Gastrocnemius medialis (tissue), 4 donors: ENCODE data around the gene PBX1. TPM values are rescaled to one million over a fixed set of nuclear protein-coding genes. Genes with fewer than 3 reads are reported as not detected.

Experiments used
- ATAC-seq, 2 donors: fragments of 150-250 bp; one replicate each; pipeline ENCODE4 v1.9.1; 2016
- DNase-seq, 2 donors: peaks; one replicate each; pipeline ENCODE4 v3.0.0-alpha.2; 2019
- H3K27ac ChIP-seq, 4 donors: fragments of 200-600 bp; sonication (generic); 1 replicate in 1 of 4; 2 replicates in 3 of 4; pipeline ENCODE4 v1.5.1; 2016 to 2018; ENCODE audit warnings: mild to moderate bottlenecking in 2 of 4, moderate library complexity in 1 of 4
- H3K27me3 ChIP-seq, 3 donors: fragments of 200-600 bp; sonication (generic) in 2 of 3; 1 replicate in 1 of 3; 2 replicates in 2 of 3; pipeline versions ENCODE4 v1.5.1 to v1.6.0; 2016 to 2019; ENCODE audit warnings: mild to moderate bottlenecking in 1 of 3, moderate library complexity in 1 of 3
- H3K36me3 ChIP-seq, 2 donors: fragments of 200-600 bp; sonication (generic) in 1 of 2; one replicate each; pipeline ENCODE4 v1.5.1; 2017 to 2018
- H3K4me1 ChIP-seq, 2 donors: fragments of 200-600 bp; sonication (generic) in 1 of 2; one replicate each; pipeline ENCODE4 v1.5.1; 2016 to 2017; ENCODE audit warnings: mild to moderate bottlenecking in 2 of 2
- H3K4me3 ChIP-seq, 4 donors: fragments of 200-600 bp; sonication (generic) in 3 of 4; 1 replicate in 1 of 4; 2 replicates in 3 of 4; pipeline ENCODE4 v1.5.1; 2016 to 2019; ENCODE audit warnings: mild to moderate bottlenecking in 2 of 4
- H3K9me3 ChIP-seq, 3 donors: fragments of 200-600 bp; sonication (generic) in 2 of 3; 1 replicate in 1 of 3; 2 replicates in 2 of 3; pipeline ENCODE4 v1.5.1; 2016 to 2019
- POLR2A ChIP-seq, 2 donors: fragments of 450-650 bp; IDR thresholded peaks; one replicate each; pipeline ENCODE4 v1.6.1; 2017; ENCODE audit warnings: antibody characterized with exemption in 2 of 2, mild to moderate bottlenecking in 2 of 2, moderate library complexity in 2 of 2
- in situ Hi-C, 4 donors: fragments of 200-750 bp; cut with MboI; loops; one replicate each; pipeline versions ENCODE4 v1.15.0 to v1.8.0; 2017; ENCODE audit warnings: low sequenced_read_pairs in 4 of 4
- intact Hi-C: fragments of 100-400 bp; cut with DNase I; formaldehyde crosslinking; loops from one replicate; pipeline ENCODE4 v1.15.1; 2023; ENCODE audit warnings: low total_unique reads
- total RNA-seq, 4 donors: library from RNA; depleted of rRNA; stranded (reverse); fragments of >200 nt; gene quantifications; one replicate each; pipeline versions ENCODE4 v1.1.0 to v1.2.3, GENCODE V29; 2016
- TF ChIP-seq, protein P1 (sequence below), 5 experiments: fragments of 450-650 bp in 3 of 5; fragments of 200-600 bp in 2 of 5; sonication (generic) in 2 of 5; IDR thresholded peaks in 4 of 5; conservative IDR thresholded peaks in 1 of 5; 1 replicate in 4 of 5; 2 replicates in 1 of 5; pipeline ENCODE4 v1.5.1; 2016 to 2019; ENCODE audit warnings: antibody characterized with exemption in 5 of 5, mild to moderate bottlenecking in 3 of 5, moderate library complexity in 3 of 5

Gene PBX1
- total RNA-seq, 4 donors from 2014 or later = 21.7 to 36.5 (median 29.0) TPM

DNA sequence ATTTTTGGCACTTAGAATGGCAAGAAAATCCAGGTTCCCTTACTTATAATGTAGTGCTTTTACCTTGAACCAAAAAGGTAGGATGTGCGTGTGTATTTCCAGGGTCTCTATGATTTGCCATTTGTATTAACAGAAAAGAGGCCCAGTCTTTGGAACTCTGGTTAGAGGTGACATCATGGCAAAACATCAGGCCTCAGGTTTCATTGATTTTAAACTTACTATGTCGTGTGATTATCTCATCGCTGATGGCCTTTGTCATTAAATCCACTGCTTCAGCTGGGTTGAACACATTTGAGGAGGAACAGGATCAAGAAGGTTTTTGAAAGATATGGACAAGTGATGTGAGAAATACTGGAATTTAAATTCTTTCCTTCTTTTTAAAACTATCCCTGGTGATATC lies 95.2 kb downstream of the PBX1 start:
- in situ Hi-C loops (no loop called here), intact Hi-C loops (no loop called here)
- Histone ChIP-seq H3K36me3 (no peaks in the 10 kb centered on the region), H3K9me3 (no peaks in the 10 kb centered on the region), H3K27ac (peak overlapping the region in 3 of 4 donors; percentile 65 to 89 (median 73)), H3K4me3 (no peak overlapping the region), H3K4me1 (peaks cover 38 to 39% of the 10 kb centered on the region in 2 donors), H3K27me3 (no peaks in the 10 kb centered on the region)
- no peak for TF ChIP-seq POLR2A (IDR thresholded peaks at IDR 0.05)
- TF ChIP-seq, protein P1, sequence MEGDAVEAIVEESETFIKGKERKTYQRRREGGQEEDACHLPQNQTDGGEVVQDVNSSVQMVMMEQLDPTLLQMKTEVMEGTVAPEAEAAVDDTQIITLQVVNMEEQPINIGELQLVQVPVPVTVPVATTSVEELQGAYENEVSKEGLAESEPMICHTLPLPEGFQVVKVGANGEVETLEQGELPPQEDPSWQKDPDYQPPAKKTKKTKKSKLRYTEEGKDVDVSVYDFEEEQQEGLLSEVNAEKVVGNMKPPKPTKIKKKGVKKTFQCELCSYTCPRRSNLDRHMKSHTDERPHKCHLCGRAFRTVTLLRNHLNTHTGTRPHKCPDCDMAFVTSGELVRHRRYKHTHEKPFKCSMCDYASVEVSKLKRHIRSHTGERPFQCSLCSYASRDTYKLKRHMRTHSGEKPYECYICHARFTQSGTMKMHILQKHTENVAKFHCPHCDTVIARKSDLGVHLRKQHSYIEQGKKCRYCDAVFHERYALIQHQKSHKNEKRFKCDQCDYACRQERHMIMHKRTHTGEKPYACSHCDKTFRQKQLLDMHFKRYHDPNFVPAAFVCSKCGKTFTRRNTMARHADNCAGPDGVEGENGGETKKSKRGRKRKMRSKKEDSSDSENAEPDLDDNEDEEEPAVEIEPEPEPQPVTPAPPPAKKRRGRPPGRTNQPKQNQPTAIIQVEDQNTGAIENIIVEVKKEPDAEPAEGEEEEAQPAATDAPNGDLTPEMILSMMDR (IDR thresholded peaks at IDR 0.05 in 4 of 5, conservative IDR thresholded peaks at IDR 0.05 in 1 of 5) = no peak
- no peak for ATAC-seq
- no peak for DNase-seq

DNA sequence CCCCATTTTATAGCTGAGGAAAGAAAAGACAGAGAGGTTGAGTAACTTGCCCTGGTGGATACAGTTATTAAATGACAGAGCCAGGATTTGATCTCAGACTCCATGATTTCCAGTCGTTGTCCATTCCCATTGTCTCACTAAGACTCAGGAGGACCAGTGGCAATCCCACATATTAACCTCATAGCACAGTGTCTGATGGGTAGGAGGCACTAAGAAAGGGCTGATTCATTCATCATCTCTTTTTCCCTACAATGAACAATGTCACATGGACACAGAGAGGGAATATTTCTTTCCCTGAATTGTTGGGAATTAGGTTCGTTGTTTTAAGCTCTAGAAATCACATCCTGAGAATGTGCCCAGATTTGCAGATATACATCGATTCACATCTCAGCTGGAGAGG lies 99.9 kb downstream of the PBX1 start:
- Histone ChIP-seq H3K27me3 (no peaks in the 10 kb centered on the region), H3K4me3 (no peak overlapping the region), H3K4me1 (peaks cover 31 to 41% of the 10 kb centered on the region in 2 donors), H3K36me3 (no peaks in the 10 kb centered on the region), H3K27ac (peak overlapping the region; percentile 74 to 84 (median 83)), H3K9me3 (no peaks in the 10 kb centered on the region)
- in situ Hi-C loops = no loop called here
- ATAC-seq = peak in 1 of 2 donors; percentile 28
- intact Hi-C loops = no loop called here
- TF ChIP-seq, protein P1 (IDR thresholded peaks at IDR 0.05 in 4 of 5, conservative IDR thresholded peaks at IDR 0.05 in 1 of 5) = no peak
- no peak for TF ChIP-seq POLR2A (IDR thresholded peaks at IDR 0.05)
- DNase-seq = no peak

DNA sequence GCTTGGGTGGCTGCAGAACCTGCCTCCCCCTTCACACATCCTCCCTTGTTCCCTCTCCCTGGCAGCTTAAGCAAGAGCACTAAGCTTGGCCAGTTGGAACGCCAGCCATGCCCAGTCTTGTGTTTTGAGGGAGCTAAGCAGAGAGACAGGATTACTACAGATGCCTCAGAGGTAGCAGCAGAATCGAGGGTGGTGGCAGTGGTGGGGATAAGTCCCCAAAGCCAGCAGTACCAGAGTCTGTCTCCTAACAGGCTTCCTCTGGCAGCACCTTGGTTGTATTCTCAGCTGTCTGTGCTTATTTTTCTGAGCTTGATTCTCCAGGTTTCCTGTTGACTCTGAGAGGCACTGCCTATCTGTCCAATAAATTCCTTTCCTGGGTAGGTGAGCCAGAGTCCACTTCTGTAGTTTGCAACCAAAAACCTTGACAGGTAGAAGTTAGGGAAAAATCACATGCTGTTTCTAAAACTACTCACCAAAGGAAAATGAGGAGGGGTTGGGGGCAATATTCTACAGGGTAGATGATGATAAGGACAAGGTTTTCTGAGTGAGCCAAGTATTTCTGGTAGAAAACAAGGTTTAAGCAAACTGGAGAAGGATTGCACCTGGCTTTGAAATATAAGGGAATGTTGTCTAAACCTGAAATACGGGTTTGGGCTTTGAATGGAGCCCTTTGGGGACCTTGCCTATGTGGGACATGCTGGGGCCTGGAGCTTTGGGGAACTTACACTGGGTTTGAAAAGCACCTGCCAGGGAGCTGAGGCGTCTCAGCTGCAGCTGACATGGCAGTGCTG lies 100.8 kb downstream of the PBX1 start:
- Histone ChIP-seq H3K4me1 (peaks cover 31 to 45% of the 10 kb centered on the region in 2 donors), H3K9me3 (no peaks in the 10 kb centered on the region), H3K27ac (peak overlapping the region; percentile 74 to 84 (median 83)), H3K4me3 (no peak overlapping the region), H3K27me3 (no peaks in the 10 kb centered on the region), H3K36me3 (no peaks in the 10 kb centered on the region)
- TF ChIP-seq, protein P1 (IDR thresholded peaks at IDR 0.05 in 4 of 5, conservative IDR thresholded peaks at IDR 0.05 in 1 of 5) = no peak
- no peak for TF ChIP-seq POLR2A (IDR thresholded peaks at IDR 0.05)
- intact Hi-C loops = no loop called here
- in situ Hi-C loops = loop anchor here in 1 of 4 donors (10.0 kb wide), 1 partner anchor 55 kb away; no protein-coding TSS in a partner anchor
- ATAC-seq = peak; percentile 92 to 96
- DNase-seq = peak; percentile 69 to 87

DNA sequence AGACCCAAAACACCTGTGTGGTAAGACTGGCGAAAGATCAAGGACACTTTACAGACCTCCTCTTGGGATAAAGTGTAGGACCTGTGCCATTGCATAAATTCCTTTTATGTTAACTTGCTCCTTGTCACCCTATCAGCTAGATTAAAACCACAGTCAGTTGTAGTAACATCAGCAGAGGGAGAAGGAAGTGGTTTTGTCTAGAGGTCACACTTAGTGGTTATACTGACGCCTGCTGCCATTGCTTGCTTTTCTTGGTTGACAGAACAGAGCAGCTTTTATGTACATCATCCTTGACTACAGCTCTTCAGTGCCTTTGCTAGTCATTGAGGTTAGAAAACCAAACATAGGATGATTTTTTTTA lies 101.4 kb downstream of the PBX1 start:
- no peaks in the 10 kb centered on the region for H3K27me3 ChIP-seq
- no peaks in the 10 kb centered on the region for H3K9me3 ChIP-seq
- ATAC-seq (peak; percentile 28 to 36), DNase-seq (no peak)
- TF ChIP-seq POLR2A (IDR thresholded peaks at IDR 0.05) = no peak
- TF ChIP-seq, protein P1 (IDR thresholded peaks at IDR 0.05 in 4 of 5, conservative IDR thresholded peaks at IDR 0.05 in 1 of 5) = no peak
- intact Hi-C loops (no loop called here), in situ Hi-C loops (loop anchor here in 1 of 4 donors (10.0 kb wide), 1 partner anchor 56 kb away; no protein-coding TSS in a partner anchor)
- no peaks in the 10 kb centered on the region for H3K36me3 ChIP-seq
- H3K27ac ChIP-seq = peak overlapping the region; percentile 74 to 84 (median 83)
- H3K4me1 ChIP-seq = peaks cover 31 to 47% of the 10 kb centered on the region in 2 donors
- H3K4me3 ChIP-seq = no peak overlapping the region
